ENCODE data around the gene SCLT1. TPM values are rescaled to one million over a fixed set of nuclear protein-coding genes. Genes with fewer than 3 reads are reported as not detected.

The SCLT1 gene
- polyA plus RNA-seq, 10 donors, result 7.5 to 13.3 (median 9.7) TPM

GRCh38 chr4:128846063-128846462, 247.3 kb downstream of the SCLT1 start:
- no peak for DNase-seq

DNA sequence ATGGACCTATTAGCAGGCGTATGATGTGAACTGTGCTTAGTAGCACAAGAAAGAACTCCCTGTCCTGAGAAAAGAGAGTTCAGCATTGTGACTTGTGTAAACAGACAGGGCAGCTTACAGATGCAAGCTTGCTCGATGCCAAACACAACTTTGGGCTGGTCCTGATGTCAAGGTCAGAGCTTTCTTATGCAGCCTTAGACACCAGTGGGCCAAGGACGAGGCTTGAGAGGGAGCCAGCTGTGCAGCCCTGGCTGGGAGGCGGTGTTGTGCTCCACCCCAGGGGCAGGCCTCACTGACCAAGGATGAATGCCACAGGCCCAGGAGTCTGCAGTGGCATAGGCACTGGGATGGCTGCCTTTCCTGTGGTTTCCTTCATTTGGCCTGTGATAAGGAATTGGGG, 248.4 kb downstream of the SCLT1 start:
- DNase-seq, result no peak

- no peak for DNase-seq
These were observed 251.9 kb downstream of the SCLT1 start for GRCh38 chr4:128841402-128841801.

- no peak for DNase-seq
These were observed 252.5 kb downstream of the SCLT1 start for GRCh38 chr4:128840711-128841318.

DNA sequence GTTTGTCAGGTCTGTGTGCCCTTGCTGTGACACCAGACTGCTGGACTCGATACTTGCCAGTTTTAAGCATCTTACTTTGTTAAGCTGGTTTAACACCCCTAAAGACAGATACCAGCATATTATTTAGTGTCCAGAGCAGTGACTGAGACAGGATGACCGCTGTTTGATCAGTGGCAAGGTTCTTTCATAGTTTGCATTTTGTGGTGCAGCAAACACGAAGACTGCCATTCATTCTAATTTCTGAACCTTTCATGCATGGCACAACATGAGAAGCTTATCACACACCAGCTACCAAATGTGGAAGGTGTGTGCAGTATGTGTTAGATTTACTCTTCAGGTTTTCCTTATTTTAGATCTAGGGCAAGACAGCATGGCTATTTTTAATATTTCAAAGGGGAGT, 255.7 kb downstream of the SCLT1 start:
- DNase-seq, result no peak

- DNase-seq, result no peak
These were observed 256.1 kb downstream of the SCLT1 start for GRCh38 chr4:128837198-128837597.

- DNase-seq, result peak in 2 of 3 donors; percentile 53 to 61
These were observed 257.7 kb downstream of the SCLT1 start for GRCh38 chr4:128835498-128836222.

Other genes starting within 250 kb of the SCLT1 start
- 10 to 100 TPM in 1 of 10 donors, 1 to 10 TPM in 9; 5.2 to 10.5 (median 6.9) TPM for gene C4orf33, start 2.6 kb upstream of the SCLT1 start, polyA plus RNA-seq (ENCODE audit: insufficient read length in 10 of 10)

Data from muscle of back (tissue), 11 donors.